ENCODE data around the gene OR6B1.
"Not testable (repeated sequence)": the region's sequence is repeated elsewhere in the genome, so short reads cannot be mapped to it uniquely, and the experiment has no call there.

The OR6B1 gene

GRCh38 chr7:144038887-144039286 is 38.8 kb downstream of the OR6B1 start:
- no peak for DNase-seq (ENCODE audit: low read depth in 2 of 2)

DNA sequence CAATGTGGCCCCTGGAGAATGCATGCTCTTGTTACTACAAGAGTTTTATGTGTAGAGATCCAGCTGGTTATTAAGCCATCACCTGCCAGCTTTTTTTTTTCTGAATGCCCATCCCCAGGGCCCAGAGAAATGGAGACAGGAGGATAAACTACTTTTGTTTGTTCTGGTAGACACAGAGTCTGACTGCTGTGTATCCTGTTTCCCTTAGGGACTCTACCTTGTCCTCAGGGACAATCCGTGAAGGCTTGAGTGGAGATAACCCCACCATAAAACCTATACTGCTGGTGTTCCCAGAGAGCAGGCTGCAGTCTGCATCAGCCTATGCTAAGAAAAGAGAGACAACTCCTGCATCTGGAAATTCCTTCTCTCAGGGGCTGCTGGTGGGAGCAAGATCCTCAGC is 48.5 kb downstream of the OR6B1 start, which contains the start of gene OR2A5:
OR2A5 (plus strand) TSS at position 301 of the 400 bp plus-strand sequence. CDS start 1,454 bp downstream, outside the sequence.
- DNase-seq (ENCODE audit: low read depth in 2 of 2), result no peak

DNA sequence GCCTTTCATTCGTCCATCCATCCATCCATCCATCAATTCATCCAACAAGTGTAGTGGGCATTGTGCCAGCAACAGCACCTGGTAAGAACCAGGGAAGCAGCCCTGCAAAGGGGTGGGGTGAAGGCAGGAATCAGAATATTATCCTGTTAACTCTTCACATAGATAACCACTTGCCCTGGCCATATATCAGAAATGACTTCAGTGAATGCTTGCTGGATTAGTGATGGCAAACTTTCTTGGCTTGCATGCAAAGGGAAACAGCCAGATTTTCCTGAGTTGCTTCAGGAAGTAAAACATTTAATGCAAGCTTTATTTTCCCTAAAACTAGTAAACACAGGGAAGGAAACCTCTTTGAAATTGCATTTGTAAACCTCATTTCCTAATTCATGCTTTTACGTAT is 49.4 kb downstream of the OR6B1 start:
- DNase-seq (ENCODE audit: low read depth in 2 of 2), result no peak

DNA sequence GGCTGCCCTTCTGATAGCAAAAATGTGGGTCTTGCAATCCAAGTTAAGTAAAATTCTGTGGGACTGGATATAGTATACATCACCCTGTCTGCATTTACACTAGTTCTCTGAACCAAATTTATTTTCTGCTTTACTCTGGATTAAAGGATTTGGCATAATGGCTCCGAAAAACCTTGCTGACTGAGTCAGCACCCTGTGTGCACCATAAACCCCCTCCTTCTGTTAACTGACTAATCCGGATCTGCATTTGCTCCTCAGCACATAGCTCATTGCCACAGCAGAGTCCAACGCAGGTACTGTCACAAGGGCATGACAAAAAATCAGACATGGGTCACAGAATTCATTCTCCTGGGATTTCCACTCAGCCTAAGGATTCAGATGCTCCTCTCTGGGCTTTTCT is 50.0 kb downstream of the OR6B1 start:
- DNase-seq (ENCODE audit: low read depth in 2 of 2), result no peak

DNA sequence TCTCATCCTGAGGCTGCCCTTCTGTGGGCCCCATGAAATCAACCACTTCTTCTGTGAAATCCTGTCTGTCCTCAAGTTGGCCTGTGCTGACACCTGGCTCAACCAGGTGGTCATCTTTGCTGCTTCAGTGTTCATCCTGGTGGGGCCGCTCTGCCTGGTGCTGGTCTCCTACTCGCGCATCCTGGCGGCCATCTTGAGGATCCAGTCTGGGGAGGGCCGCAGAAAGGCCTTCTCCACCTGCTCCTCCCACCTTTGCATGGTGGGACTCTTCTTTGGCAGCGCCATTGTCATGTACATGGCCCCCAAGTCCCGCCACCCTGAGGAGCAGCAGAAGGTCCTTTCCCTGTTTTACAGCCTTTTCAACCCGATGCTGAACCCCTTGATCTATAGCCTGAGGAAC is 50.8 kb downstream of the OR6B1 start:
- DNase-seq (ENCODE audit: low read depth in 2 of 2), result not testable (repeated sequence)

DNA sequence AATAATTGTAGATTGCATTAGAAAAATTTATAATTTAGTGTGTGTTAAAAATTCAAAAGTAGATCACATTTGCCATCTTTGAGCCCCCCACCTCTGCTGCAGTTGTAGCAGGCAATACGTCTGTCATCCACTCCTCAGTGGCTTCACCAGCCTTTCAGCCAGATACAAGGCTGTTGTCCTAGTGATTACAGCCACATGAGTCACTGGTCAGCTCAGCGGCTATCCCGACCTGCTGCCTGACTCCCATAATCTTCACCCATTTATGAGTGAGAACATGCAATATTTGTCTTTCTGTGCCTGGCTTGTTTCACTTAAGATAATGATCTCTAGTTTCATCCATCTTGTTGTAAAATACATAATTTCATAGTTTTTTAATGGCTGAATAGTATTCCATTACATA is 57.8 kb downstream of the OR6B1 start:
- no peak for DNase-seq (ENCODE audit: low read depth in 2 of 2)
